Central memory CD4-positive, alpha-beta T cell (primary cell): ENCODE data around the gene ATP5F1B.

ENCODE experiments used
- DNase-seq: peaks from one replicate; pipeline ENCODE4 v3.0.0; 2022

The ATP5F1B gene

GRCh38 chr12:56616244-56616643 lies 29.5 kb downstream of the ATP5F1B start:
- no peak for DNase-seq

GRCh38 chr12:56614627-56615026 lies 31.2 kb downstream of the ATP5F1B start:
- no peak for DNase-seq

GRCh38 chr12:56604355-56604754 lies 41.4 kb downstream of the ATP5F1B start:
- no peak for DNase-seq

- DNase-seq, result no peak
Observed at GRCh38 chr12:56602239-56602638, 43.5 kb downstream of the ATP5F1B start.

- DNase-seq, result no peak
Observed at GRCh38 chr12:56601503-56601902, 44.3 kb downstream of the ATP5F1B start.

GRCh38 chr12:56600753-56601152 lies 45.0 kb downstream of the ATP5F1B start:
- DNase-seq, result no peak

GRCh38 chr12:56599797-56600196 lies 46.0 kb downstream of the ATP5F1B start:
- no peak for DNase-seq

- no peak for DNase-seq
Observed at GRCh38 chr12:56599041-56599440, 46.7 kb downstream of the ATP5F1B start.

- DNase-seq, result no peak
Observed at GRCh38 chr12:56596815-56597214, 49.0 kb downstream of the ATP5F1B start.

GRCh38 chr12:56593909-56594621 lies 51.7 kb downstream of the ATP5F1B start:
- peak; percentile 50 for DNase-seq

GRCh38 chr12:56591961-56592360 lies 53.8 kb downstream of the ATP5F1B start:
- no peak for DNase-seq

- DNase-seq, result no peak
Observed at GRCh38 chr12:56591126-56591525, 54.7 kb downstream of the ATP5F1B start.

- DNase-seq, result no peak
Observed at GRCh38 chr12:56590237-56590830, 55.5 kb downstream of the ATP5F1B start.

- no peak for DNase-seq
Observed at GRCh38 chr12:56589783-56590182, 56.0 kb downstream of the ATP5F1B start.
